T-helper 1 cell treated with Interleukin-12 subunit alpha and Interleukin-12 subunit beta and Interleukin-4 antibody, amounts not matched to agents 30 ng/mL and 1 ng/mL, for 36 hours (primary cell): ENCODE results near the gene DACH1. TPM values are rescaled to one million over a fixed set of nuclear protein-coding genes. Genes with fewer than 3 reads are reported as not detected.

ENCODE experiments used
- intact Hi-C: fragments of 100-400 bp; cut with micrococcal nuclease; formaldehyde crosslinking; loops from one replicate; pipeline ENCODE4 v1.15.1; 2024
- total RNA-seq: library from RNA; stranded (reverse); gene quantifications from 2 replicates; pipeline ENCODE4 v1.2.3, GENCODE V29; 2022

Gene DACH1
- total RNA-seq, 1 donor from 2014 or later: not detected

GRCh38 chr13:71712988-71713653 lies 153.9 kb downstream of the DACH1 start:
- intact Hi-C loops: no loop called here

- intact Hi-C loops: no loop called here
These were observed 162.3 kb downstream of the DACH1 start for GRCh38 chr13:71704656-71705055.

GRCh38 chr13:71703138-71703537 lies 163.9 kb downstream of the DACH1 start:
- intact Hi-C loops: no loop called here

GRCh38 chr13:71702253-71702652 lies 164.8 kb downstream of the DACH1 start:
- intact Hi-C loops: no loop called here

- intact Hi-C loops: no loop called here
These were observed 165.3 kb downstream of the DACH1 start for GRCh38 chr13:71701741-71702140.

GRCh38 chr13:71699342-71699741 lies 167.7 kb downstream of the DACH1 start:
- intact Hi-C loops: no loop called here

GRCh38 chr13:71695662-71696061 lies 171.3 kb downstream of the DACH1 start:
- intact Hi-C loops: no loop called here

GRCh38 chr13:71685072-71685471 lies 181.9 kb downstream of the DACH1 start:
- intact Hi-C loops: no loop called here

GRCh38 chr13:71681901-71682613 lies 184.9 kb downstream of the DACH1 start:
- intact Hi-C loops: no loop called here

- intact Hi-C loops: no loop called here
These were observed 189.9 kb downstream of the DACH1 start for GRCh38 chr13:71677124-71677523.

GRCh38 chr13:71672512-71672911 lies 194.5 kb downstream of the DACH1 start:
- intact Hi-C loops: no loop called here

- intact Hi-C loops: no loop called here
These were observed 203.6 kb downstream of the DACH1 start for GRCh38 chr13:71663431-71663830.

- intact Hi-C loops: no loop called here
These were observed 205.1 kb downstream of the DACH1 start for GRCh38 chr13:71661921-71662320.

GRCh38 chr13:71659404-71659803 lies 207.6 kb downstream of the DACH1 start:
- intact Hi-C loops: no loop called here

- intact Hi-C loops: no loop called here
These were observed 221.5 kb downstream of the DACH1 start for GRCh38 chr13:71645467-71645866.

- intact Hi-C loops: no loop called here
These were observed 222.4 kb downstream of the DACH1 start for GRCh38 chr13:71644579-71644978.

GRCh38 chr13:71643448-71643860 lies 223.6 kb downstream of the DACH1 start:
- intact Hi-C loops: no loop called here

- intact Hi-C loops: no loop called here
These were observed 228.3 kb downstream of the DACH1 start for GRCh38 chr13:71638751-71639150.

- intact Hi-C loops: no loop called here
These were observed 232.2 kb downstream of the DACH1 start for GRCh38 chr13:71634602-71635443.

- intact Hi-C loops: no loop called here
These were observed 232.8 kb downstream of the DACH1 start for GRCh38 chr13:71634182-71634581.

- intact Hi-C loops: no loop called here
These were observed 234.3 kb downstream of the DACH1 start for GRCh38 chr13:71632721-71633120.

GRCh38 chr13:71632206-71632605 lies 234.8 kb downstream of the DACH1 start:
- intact Hi-C loops: no loop called here
